Colonic mucosa (tissue), 4 donors: ENCODE results near the gene HIF3A. TPM values are rescaled to one million over a fixed set of nuclear protein-coding genes. Genes with fewer than 3 reads are reported as not detected.
A peak's percentile ranks its signal among the peaks of the same experiment; 100 is the strongest.

ENCODE experiments used
- DNase-seq: peaks from one replicate; pipeline ENCODE4 v3.0.0-alpha.2; 2020
- H3K27ac ChIP-seq: fragments of 200-600 bp; one replicate; pipeline ENCODE4 v1.8.0; 2021
- H3K27me3 ChIP-seq: fragments of 200-600 bp; one replicate; pipeline ENCODE4 v1.8.0; 2021
- H3K36me3 ChIP-seq: fragments of 200-600 bp; one replicate; pipeline ENCODE4 v1.8.0; 2021
- H3K4me1 ChIP-seq: fragments of 200-600 bp; one replicate; pipeline ENCODE4 v1.8.0; 2021; ENCODE audit warnings: mild to moderate bottlenecking
- H3K4me3 ChIP-seq: fragments of 200-600 bp; one replicate; pipeline ENCODE4 v1.8.0; 2021
- H3K9ac ChIP-seq, 2 donors: one replicate each; pipeline ENCODE4 v1.7.0; 2013; ENCODE audit warnings: control low read depth in 2 of 2, low read depth in 2 of 2, low read length in 2 of 2
- H3K9me3 ChIP-seq: fragments of 200-600 bp; one replicate; pipeline ENCODE4 v1.8.0; 2021
- CTCF ChIP-seq: fragments of 200-600 bp; IDR thresholded peaks from one replicate; pipeline ENCODE4 v1.8.0; 2022; ENCODE audit warnings: antibody characterized with exemption, mild to moderate bottlenecking
- intact Hi-C: fragments of 100-400 bp; cut with DNase I; formaldehyde crosslinking; loops from one replicate; pipeline ENCODE4 v1.14.1; 2022
- total RNA-seq, 2 donors: library from RNA; stranded (reverse); fragmentation: NEBNext Ultra II Directional in 1 of 2; extraction: Animal tissue kit (Norgen Biotek cat#: 25700) in 1 of 2; gene quantifications; one replicate each; pipeline ENCODE4 v1.2.1, GENCODE V29; 2021
- donor health status: healthy.
- donor health status: DM: no; HTN: no; CAD: no.
- donor health status: DM: no; HTN: no; CAD: no.

HIF3A gene
- total RNA-seq, 2 donors from 2014 or later: 5.7 to 7.1 TPM

DNA sequence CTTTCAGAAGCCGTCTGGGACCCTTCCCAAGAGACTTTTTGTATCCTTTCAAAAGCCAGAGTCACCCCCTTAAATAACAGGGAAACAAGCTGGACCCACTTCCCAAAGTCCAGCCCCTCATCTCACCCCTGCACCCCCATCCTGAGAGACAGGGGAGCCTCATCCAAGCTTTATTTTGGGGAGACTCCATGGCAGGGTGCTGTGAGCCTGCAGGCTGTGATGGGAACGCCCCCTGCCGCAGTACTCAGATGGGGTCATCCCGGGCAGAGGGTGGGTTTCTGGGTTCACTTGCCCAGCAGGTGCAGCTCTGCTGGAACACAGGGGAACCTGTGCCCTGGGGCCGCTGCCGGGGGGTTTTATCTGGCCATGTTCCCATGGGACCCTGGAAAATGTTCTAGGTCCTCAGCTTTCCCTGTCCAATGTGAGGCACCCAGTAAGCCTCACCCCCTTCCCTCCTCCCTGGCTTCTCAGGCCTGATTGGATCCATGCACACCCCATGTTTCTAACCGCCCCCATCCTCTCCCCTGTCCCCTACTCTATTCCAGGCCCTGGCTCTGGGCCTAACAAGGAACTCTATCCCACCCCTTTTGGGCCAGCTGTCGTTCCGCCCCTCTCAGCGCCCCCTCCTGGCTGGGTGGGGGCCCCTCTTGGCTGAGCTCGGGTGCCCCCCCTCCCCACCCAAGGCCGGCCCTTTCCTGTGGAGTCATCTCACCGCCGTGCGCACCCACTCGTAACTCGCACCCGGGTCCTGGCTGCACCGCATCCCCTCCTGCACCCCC, 1.0 kb downstream of the HIF3A start:
- Histone ChIP-seq H3K4me3 (peak overlapping the region; percentile 13), H3K27me3 (no peaks in the 10 kb centered on the region), H3K36me3 (no peaks in the 10 kb centered on the region), H3K4me1 (peaks cover 14% of the 10 kb centered on the region), H3K27ac (peak overlapping the region; percentile 74), H3K9me3 (no peaks in the 10 kb centered on the region), H3K9ac (peak overlapping the region; percentile 58 to 74)
- intact Hi-C loops: no loop called here
- TF ChIP-seq CTCF: no peak
- peak; percentile 65 for DNase-seq

- TF ChIP-seq CTCF: no peak
- peak overlapping the region; percentile 13 for H3K4me3 ChIP-seq
- peak overlapping the region; percentile 58 to 74 for H3K9ac ChIP-seq
- no peaks in the 10 kb centered on the region for H3K36me3 ChIP-seq
- intact Hi-C loops: no loop called here
- peaks cover 14% of the 10 kb centered on the region for H3K4me1 ChIP-seq
- H3K9me3 ChIP-seq: no peaks in the 10 kb centered on the region
- H3K27me3 ChIP-seq: no peaks in the 10 kb centered on the region
- no peak for DNase-seq
- peak overlapping the region; percentile 74 for H3K27ac ChIP-seq
These were observed 1.7 kb downstream of the HIF3A start for GRCh38 chr19:46298479-46299003.

GRCh38 chr19:46299004-46299509, 2.2 kb downstream of the HIF3A start:
- TF ChIP-seq CTCF: no peak
- Histone ChIP-seq H3K27ac (peak overlapping the region; percentile 74), H3K4me3 (no peak overlapping the region), H3K4me1 (peaks cover 14% of the 10 kb centered on the region), H3K36me3 (no peaks in the 10 kb centered on the region), H3K9me3 (no peaks in the 10 kb centered on the region), H3K9ac (peak overlapping the region; percentile 58 to 74), H3K27me3 (no peaks in the 10 kb centered on the region)
- peak; percentile 99 for DNase-seq
- intact Hi-C loops: no loop called here

- Histone ChIP-seq H3K9ac (peak overlapping the region in 1 of 2 donors; percentile 73), H3K27ac (peak overlapping the region; percentile 74), H3K36me3 (no peaks in the 10 kb centered on the region), H3K9me3 (no peaks in the 10 kb centered on the region), H3K4me1 (peaks cover 14% of the 10 kb centered on the region), H3K27me3 (no peaks in the 10 kb centered on the region), H3K4me3 (no peak overlapping the region)
- DNase-seq: peak; percentile 44
- TF ChIP-seq CTCF: no peak
- intact Hi-C loops: no loop called here
These were observed 2.9 kb downstream of the HIF3A start for GRCh38 chr19:46299695-46300094.

- intact Hi-C loops: no loop called here
- TF ChIP-seq CTCF: no peak
- no peak overlapping the region for H3K4me3 ChIP-seq
- peak overlapping the region; percentile 48 for H3K27ac ChIP-seq
- H3K36me3 ChIP-seq: no peaks in the 10 kb centered on the region
- H3K4me1 ChIP-seq: peaks cover 13% of the 10 kb centered on the region
- H3K27me3 ChIP-seq: no peaks in the 10 kb centered on the region
- H3K9me3 ChIP-seq: no peaks in the 10 kb centered on the region
- H3K9ac ChIP-seq: peak overlapping the region in 1 of 2 donors; percentile 51
- no peak for DNase-seq
These were observed 6.5 kb downstream of the HIF3A start for GRCh38 chr19:46303322-46303690.
